Tibial artery (tissue), 4 donors: Measurements from ENCODE around the gene SMARCAL1.

Source experiments
- DNase-seq, 2 donors: peaks; one replicate each; pipeline ENCODE4 v3.0.0-alpha.2; 2019
- H3K27ac ChIP-seq, 2 donors: fragments of 200-600 bp; sonication (generic) in 1 of 2; 1 replicate in 1 of 2; 2 replicates in 1 of 2; pipeline ENCODE4 v1.5.1; 2018 to 2019; ENCODE audit warnings: mild to moderate bottlenecking in 1 of 2
- H3K27me3 ChIP-seq, 2 donors: fragments of 200-600 bp; sonication (generic) in 1 of 2; one replicate each; pipeline versions ENCODE4 v1.5.1 to v1.6.0; 2016 to 2019
- H3K36me3 ChIP-seq, 3 donors: fragments of 200-600 bp; sonication (generic) in 2 of 3; one replicate each; pipeline ENCODE4 v1.5.1; 2016 to 2019; ENCODE audit warnings: mild to moderate bottlenecking in 2 of 3
- H3K4me1 ChIP-seq, 4 donors: fragments of 200-600 bp; sonication (generic) in 2 of 4; 1 replicate in 3 of 4; 2 replicates in 1 of 4; pipeline ENCODE4 v1.5.1; 2016 to 2019
- H3K4me3 ChIP-seq, 2 donors: fragments of 200-600 bp; sonication (generic) in 1 of 2; 1 replicate in 1 of 2; 2 replicates in 1 of 2; pipeline ENCODE4 v1.5.1; 2018 to 2019; ENCODE audit warnings: mild to moderate bottlenecking in 2 of 2
- H3K9me3 ChIP-seq, 3 donors: fragments of 200-600 bp; sonication (generic) in 1 of 3; one replicate each; pipeline ENCODE4 v1.5.1; 2016 to 2019
- CTCF ChIP-seq, 2 experiments: fragments of 200-600 bp in 1 of 2; fragments of 450-650 bp in 1 of 2; IDR thresholded peaks; one replicate each; pipeline ENCODE4 v1.5.1; 2017 to 2019; ENCODE audit warnings: antibody characterized with exemption in 2 of 2, mild to moderate bottlenecking in 1 of 2, moderate library complexity in 1 of 2
- intact Hi-C: fragments of 100-400 bp; cut with DNase I; formaldehyde crosslinking; loops from one replicate; pipeline ENCODE4 v1.15.0; 2023; ENCODE audit warnings: low total_unique reads

Gene SMARCAL1

GRCh38 chr2:216399621-216400020 lies 12.7 kb upstream of the SMARCAL1 start:
- H3K27ac ChIP-seq: no peak overlapping the region
- peaks cover 0 to 6% of the 10 kb centered on the region in 2 donors for H3K27me3 ChIP-seq
- H3K4me1 ChIP-seq: no peaks in the 10 kb centered on the region
- intact Hi-C loops: no loop called here
- no peak for TF ChIP-seq CTCF (IDR thresholded peaks at IDR 0.05)
- DNase-seq: no peak
- no peaks in the 10 kb centered on the region for H3K9me3 ChIP-seq
- no peaks in the 10 kb centered on the region for H3K36me3 ChIP-seq
- H3K4me3 ChIP-seq: no peak overlapping the region

GRCh38 chr2:216402751-216403150 lies 9.5 kb upstream of the SMARCAL1 start:
- H3K4me3 ChIP-seq: no peak overlapping the region
- H3K9me3 ChIP-seq: no peaks in the 10 kb centered on the region
- H3K4me1 ChIP-seq: no peaks in the 10 kb centered on the region
- no peaks in the 10 kb centered on the region for H3K36me3 ChIP-seq
- H3K27ac ChIP-seq: no peak overlapping the region
- TF ChIP-seq CTCF (IDR thresholded peaks at IDR 0.05): no peak
- intact Hi-C loops: no loop called here
- peaks cover 0 to 11% of the 10 kb centered on the region in 2 donors for H3K27me3 ChIP-seq
- no peak for DNase-seq

- peak in 1 of 2 donors; percentile 41 for DNase-seq
- H3K9me3 ChIP-seq: no peaks in the 10 kb centered on the region
- H3K4me1 ChIP-seq: no peaks in the 10 kb centered on the region
- H3K27me3 ChIP-seq: peaks cover 0 to 15% of the 10 kb centered on the region in 2 donors
- no peaks in the 10 kb centered on the region for H3K36me3 ChIP-seq
- peak; percentile 58 to 77 for TF ChIP-seq CTCF (IDR thresholded peaks at IDR 0.05)
- intact Hi-C loops: no loop called here
- H3K27ac ChIP-seq: no peak overlapping the region
- H3K4me3 ChIP-seq: no peak overlapping the region
These were observed 8.2 kb upstream of the SMARCAL1 start for GRCh38 chr2:216404010-216404618.

GRCh38 chr2:216405588-216405987 lies 6.7 kb upstream of the SMARCAL1 start:
- no peak for TF ChIP-seq CTCF (IDR thresholded peaks at IDR 0.05)
- H3K27me3 ChIP-seq: peaks cover 0 to 13% of the 10 kb centered on the region in 2 donors
- no peaks in the 10 kb centered on the region for H3K4me1 ChIP-seq
- no peak for DNase-seq
- H3K4me3 ChIP-seq: no peak overlapping the region
- H3K9me3 ChIP-seq: no peaks in the 10 kb centered on the region
- H3K27ac ChIP-seq: no peak overlapping the region
- H3K36me3 ChIP-seq: no peaks in the 10 kb centered on the region
- intact Hi-C loops: no loop called here

- Histone ChIP-seq H3K27me3 (peaks cover 0 to 10% of the 10 kb centered on the region in 2 donors), H3K36me3 (no peaks in the 10 kb centered on the region), H3K4me3 (no peak overlapping the region), H3K9me3 (no peaks in the 10 kb centered on the region), H3K4me1 (peaks cover 0 to under 1% (median 0%) of the 10 kb centered on the region in 4 donors), H3K27ac (no peak overlapping the region)
- intact Hi-C loops: no loop called here
- TF ChIP-seq CTCF (IDR thresholded peaks at IDR 0.05): no peak
- no peak for DNase-seq
These were observed 5.5 kb upstream of the SMARCAL1 start for GRCh38 chr2:216406826-216407225.
